OCI-LY7 (cell line): ENCODE data around the gene MCRIP1. TPM values are rescaled to one million over a fixed set of nuclear protein-coding genes. Genes with fewer than 3 reads are reported as not detected.

ENCODE experiments used
- BruUV-seq: library from RNA; stranded (reverse); fragments of 400-500 nt; replicated peaks from 2 replicates; lab custom pipeline; 2021; lab: Mats Ljungman, UMichigan
- CTCF ChIA-PET: fragments of 300-600 bp; sonication (Branson Sonifier 250); formaldehyde crosslinking; loops from one replicate; lab custom pipeline; 2022; ENCODE audit warnings: antibody characterized with exemption; ENCODE audit not compliant: unreplicated experiment; lab: Charles Lee
- POLR2A ChIA-PET: fragments of 300-600 bp; sonication (Branson Sonifier 250); formaldehyde crosslinking; loops from one replicate; lab custom pipeline; 2022; ENCODE audit warnings: antibody characterized with exemption; lab: Charles Lee
- DNase-seq: peaks from one replicate; pipeline ENCODE4 v3.0.0-alpha.2; 2015; ENCODE audit warnings: low spot score
- H2AFZ ChIP-seq: fragments of 200-600 bp; sonication (generic), shearing (Covaris generic); 2 replicates; pipeline ENCODE4 v1.6.1; 2014; ENCODE audit warnings: mild to moderate bottlenecking, antibody characterized with exemption, low read length, moderate library complexity
- H3K27ac ChIP-seq: fragments of 200-600 bp; sonication (generic); 2 replicates; pipeline ENCODE4 v1.5.1; 2014; ENCODE audit warnings: mixed run types, low read depth, mild to moderate bottlenecking, moderate library complexity, low read length, inconsistent platforms; ENCODE audit not compliant: poor library complexity, severe bottlenecking
- H3K36me3 ChIP-seq: fragments of 200-600 bp; sonication (generic); 2 replicates; pipeline ENCODE4 v1.6.1; 2014; ENCODE audit warnings: mild to moderate bottlenecking, antibody characterized with exemption, low read length, moderate library complexity, mixed read lengths; ENCODE audit not compliant: insufficient read depth
- H3K4me1 ChIP-seq: fragments of 200-600 bp; sonication (generic); 2 replicates; pipeline ENCODE4 v1.5.1; 2014; ENCODE audit warnings: mild to moderate bottlenecking, low read length; ENCODE audit not compliant: insufficient read depth, poor library complexity, severe bottlenecking
- H3K4me2 ChIP-seq: fragments of 200-600 bp; sonication (generic); 2 replicates; pipeline ENCODE4 v1.6.1; 2014; ENCODE audit warnings: mild to moderate bottlenecking, low read length
- H3K4me3 ChIP-seq: fragments of 200-600 bp; sonication (generic); 2 replicates; pipeline ENCODE4 v1.5.1; 2014; ENCODE audit warnings: mild to moderate bottlenecking, low read depth, low read length; ENCODE audit not compliant: poor library complexity, severe bottlenecking
- H3K79me2 ChIP-seq: fragments of 200-600 bp; sonication (generic); 2 replicates; pipeline ENCODE4 v1.6.1; 2016; ENCODE audit warnings: low read depth, mild to moderate bottlenecking, low read length, moderate library complexity, mixed read lengths; ENCODE audit not compliant: insufficient read depth
- H3K9me2 ChIP-seq: fragments of 200-600 bp; sonication (generic); 2 replicates; pipeline ENCODE4 v1.6.1; 2016; ENCODE audit warnings: mild to moderate bottlenecking, low read length, mixed read lengths; ENCODE audit not compliant: insufficient read depth
- H3K9me3 ChIP-seq: fragments of 200-600 bp; sonication (generic); 2 replicates; pipeline ENCODE4 v1.6.1; 2014; ENCODE audit warnings: mild to moderate bottlenecking, mixed run types, low read length, mixed read lengths
- H4K20me1 ChIP-seq: fragments of 200-600 bp; sonication (generic); 2 replicates; pipeline ENCODE4 v1.6.1; 2014; ENCODE audit warnings: mild to moderate bottlenecking, antibody characterized with exemption, low read length, moderate library complexity, mixed read lengths; ENCODE audit not compliant: insufficient read depth
- EZH2phosphoT487 ChIP-seq: fragments of 200-600 bp; sonication (generic); IDR thresholded peaks from 2 replicates; pipeline ENCODE4 v1.6.1; 2018; ENCODE audit warnings: low read depth, borderline replicate concordance, mild to moderate bottlenecking, mixed run types, antibody characterized with exemption, low read length, moderate library complexity, mixed read lengths
- intact Hi-C: fragments of 100-400 bp; cut with micrococcal nuclease; formaldehyde crosslinking; loops from one replicate; pipeline ENCODE4 v1.10.0; 2022; ENCODE audit not compliant: unreplicated experiment
- total RNA-seq, 2 experiments: library from RNA; depleted of rRNA in 1 of 2; stranded (reverse); fragments of >200 nt in 1 of 2; shearing (Covaris generic) in 1 of 2; gene quantifications; 2 replicates each; pipeline ENCODE4 v1.2.3, GENCODE V29; 2014 to 2022
- TF ChIP-seq, protein P1 (sequence below): fragments of 200-600 bp; sonication (generic); conservative IDR thresholded peaks from 2 replicates; pipeline ENCODE4 v1.5.1; 2014; ENCODE audit warnings: mild to moderate bottlenecking, antibody characterized with exemption, low read length, moderate library complexity, mixed read lengths

The MCRIP1 gene
- total RNA-seq, 2 experiments from 2014 or later = 170 to 288 TPM

DNA sequence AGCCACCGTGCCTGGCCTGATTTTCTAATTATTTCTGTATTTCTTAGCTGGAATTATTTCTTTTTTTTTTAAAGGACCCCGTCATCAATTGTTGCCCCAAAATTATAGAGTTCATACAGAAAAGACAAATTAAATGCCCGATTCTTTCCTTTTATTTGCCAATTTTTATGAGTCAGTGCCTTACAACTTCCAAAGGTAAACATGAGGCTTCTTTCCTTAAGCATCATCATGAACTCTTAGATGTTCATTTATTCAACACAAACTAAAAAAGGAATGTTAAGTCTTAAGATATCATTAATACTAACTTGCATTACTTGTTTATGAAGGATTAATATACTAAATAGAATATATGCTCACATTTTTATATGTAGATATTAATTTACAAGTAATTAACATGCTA, 45.2 kb upstream of the MCRIP1 start:
- Histone ChIP-seq H3K79me2 (0 out of 2 replicates have a peak, but pooled peaks cover 5% of the 10 kb centered on the region), H3K9me2 (no peaks in the 10 kb centered on the region), H3K9me3 (no peaks in the 10 kb centered on the region), H3K4me3 (no peak overlapping the region), H3K4me2 (no peak overlapping the region), H2AFZ (no peak overlapping the region), H3K27ac (no peak overlapping the region), H4K20me1 (no peaks in the 10 kb centered on the region), H3K36me3 (peaks cover 70% of the 10 kb centered on the region), H3K4me1 (peaks cover 17% of the 10 kb centered on the region)
- intact Hi-C loops = no loop called here
- TF ChIP-seq, protein P1, sequence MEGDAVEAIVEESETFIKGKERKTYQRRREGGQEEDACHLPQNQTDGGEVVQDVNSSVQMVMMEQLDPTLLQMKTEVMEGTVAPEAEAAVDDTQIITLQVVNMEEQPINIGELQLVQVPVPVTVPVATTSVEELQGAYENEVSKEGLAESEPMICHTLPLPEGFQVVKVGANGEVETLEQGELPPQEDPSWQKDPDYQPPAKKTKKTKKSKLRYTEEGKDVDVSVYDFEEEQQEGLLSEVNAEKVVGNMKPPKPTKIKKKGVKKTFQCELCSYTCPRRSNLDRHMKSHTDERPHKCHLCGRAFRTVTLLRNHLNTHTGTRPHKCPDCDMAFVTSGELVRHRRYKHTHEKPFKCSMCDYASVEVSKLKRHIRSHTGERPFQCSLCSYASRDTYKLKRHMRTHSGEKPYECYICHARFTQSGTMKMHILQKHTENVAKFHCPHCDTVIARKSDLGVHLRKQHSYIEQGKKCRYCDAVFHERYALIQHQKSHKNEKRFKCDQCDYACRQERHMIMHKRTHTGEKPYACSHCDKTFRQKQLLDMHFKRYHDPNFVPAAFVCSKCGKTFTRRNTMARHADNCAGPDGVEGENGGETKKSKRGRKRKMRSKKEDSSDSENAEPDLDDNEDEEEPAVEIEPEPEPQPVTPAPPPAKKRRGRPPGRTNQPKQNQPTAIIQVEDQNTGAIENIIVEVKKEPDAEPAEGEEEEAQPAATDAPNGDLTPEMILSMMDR = no peak
- TF ChIP-seq EZH2phosphoT487 = no peak
- BruUV-seq = no TSS peak
- ChIA-PET CTCF (no interaction called here), POLR2A (interaction anchor here (0.7 kb wide), 1 partner anchor 56 kb away, joined by 5 read pairs; no protein-coding TSS in a partner anchor)
- no peak for DNase-seq

DNA sequence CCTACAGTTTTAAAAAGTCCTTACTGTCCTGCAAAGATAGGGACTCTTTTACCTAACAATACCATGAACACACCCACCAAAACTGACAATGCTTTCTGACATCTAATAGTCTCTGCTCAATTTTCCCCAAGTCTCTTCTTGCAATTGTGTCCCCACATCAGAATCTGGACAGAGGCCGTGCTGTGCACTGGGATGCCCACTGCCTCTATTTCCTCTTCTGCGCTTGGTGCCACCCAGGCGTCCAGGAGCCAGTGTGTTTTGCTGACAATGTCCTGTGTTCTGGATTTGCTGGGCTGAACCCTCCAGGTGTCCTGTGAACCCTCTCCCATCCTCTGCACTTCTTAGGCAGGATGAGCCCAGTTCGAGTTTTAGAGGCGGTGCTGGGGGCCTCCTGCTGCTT, 44.5 kb upstream of the MCRIP1 start:
- H3K4me3 ChIP-seq = no peak overlapping the region
- peaks cover 24% of the 10 kb centered on the region for H3K4me1 ChIP-seq
- ChIA-PET POLR2A (interaction anchor here (0.7 kb wide), 1 partner anchor 267 kb away, joined by 4 read pairs; no protein-coding TSS in a partner anchor), CTCF (no interaction called here)
- no peaks in the 10 kb centered on the region for H4K20me1 ChIP-seq
- no peak overlapping the region for H3K27ac ChIP-seq
- no TSS peak for BruUV-seq
- DNase-seq = no peak
- H3K9me2 ChIP-seq = no peaks in the 10 kb centered on the region
- no peak overlapping the region for H3K4me2 ChIP-seq
- 0 out of 2 replicates have a peak, but pooled peaks cover 5% of the 10 kb centered on the region for H3K79me2 ChIP-seq
- H2AFZ ChIP-seq = no peak overlapping the region
- intact Hi-C loops = no loop called here
- TF ChIP-seq, protein P1 = no peak
- no peak for TF ChIP-seq EZH2phosphoT487
- no peaks in the 10 kb centered on the region for H3K9me3 ChIP-seq
- peaks cover 63% of the 10 kb centered on the region for H3K36me3 ChIP-seq

DNA sequence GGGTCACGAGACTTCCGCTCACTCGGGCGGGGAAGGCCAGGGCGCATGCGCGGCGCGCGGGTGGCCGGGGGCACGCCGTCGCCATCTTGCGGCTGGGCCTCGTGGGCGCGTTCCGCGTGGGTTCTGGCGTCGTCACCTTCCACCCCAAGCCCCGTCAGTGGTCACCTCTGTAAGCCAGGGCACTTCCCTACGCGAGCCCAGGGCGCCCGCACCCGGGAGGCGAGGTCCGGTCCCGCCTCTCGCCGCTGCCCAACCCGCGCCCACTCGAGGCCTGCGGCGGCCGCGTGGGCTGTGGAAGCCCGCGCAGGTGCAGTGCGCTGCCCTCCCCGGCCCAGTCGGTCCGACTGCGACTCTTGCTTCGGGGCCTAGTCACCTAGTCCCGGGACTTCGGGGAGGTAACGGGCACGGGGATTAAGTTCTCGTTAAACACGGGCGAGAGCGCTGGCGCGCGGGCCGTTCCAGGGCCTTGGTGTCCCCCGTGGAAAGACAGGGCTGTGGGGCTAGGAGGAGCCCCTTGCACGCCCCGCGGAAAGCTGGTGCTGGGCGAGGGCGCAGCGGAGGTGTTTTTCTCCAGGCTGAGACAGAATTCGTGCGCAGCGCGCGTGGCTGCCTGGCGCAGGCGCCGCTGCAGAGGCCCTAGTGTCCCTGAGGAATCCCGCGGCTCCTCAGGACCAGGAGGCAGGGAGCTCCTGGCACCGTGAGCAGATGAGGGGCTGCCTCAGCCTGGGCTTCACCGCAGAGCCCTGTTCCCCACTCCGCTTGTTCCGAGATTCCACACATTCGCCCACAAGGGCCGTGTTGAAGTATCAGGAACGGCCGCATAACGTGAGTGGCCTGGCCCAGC, 38.5 kb upstream of the MCRIP1 start:
- no peaks in the 10 kb centered on the region for H3K9me2 ChIP-seq
- TSS peak; percentile 79 for BruUV-seq
- peak overlapping the region; percentile 84 for H3K27ac ChIP-seq
- peak overlapping the region; percentile 97 for H3K4me3 ChIP-seq
- intact Hi-C loops = loop anchor here (2.0 to 5.0 kb wide), 5 partner anchors 19 to 354 kb away; partner anchors contain the start of genes ALYREF, ANAPC11, DCXR and MAFG
- H4K20me1 ChIP-seq = no peaks in the 10 kb centered on the region
- DNase-seq = peak; percentile 96
- ChIA-PET CTCF (no interaction called here), POLR2A (interaction anchor here (1.0 to 1.7 kb wide), 3 partner anchors 19 to 41 kb away, joined by 3 to 11 read pairs (median 4); no protein-coding TSS in a partner anchor)
- H3K4me2 ChIP-seq = peak overlapping the region; percentile 78
- H3K79me2 ChIP-seq = peaks cover 31% of the 10 kb centered on the region
- no peaks in the 10 kb centered on the region for H3K9me3 ChIP-seq
- TF ChIP-seq, protein P1 = peak; percentile 59
- no peak for TF ChIP-seq EZH2phosphoT487
- H3K36me3 ChIP-seq = peaks cover 45% of the 10 kb centered on the region
- H3K4me1 ChIP-seq = peaks cover 64% of the 10 kb centered on the region
- H2AFZ ChIP-seq = peak overlapping the region; percentile 17; the same call in 1 of the 2 replicates
